ENCODE results near the gene MCCD1.
"Not testable (repeated sequence)": the region's sequence is repeated elsewhere in the genome, so short reads cannot be mapped to it uniquely, and the experiment has no call there.

Gene MCCD1

GRCh38 chr6:31543639-31544038 lies 14.9 kb downstream of the MCCD1 start:
- Histone ChIP-seq H3K27ac (ENCODE audit: low read length) (no peak overlapping the region), H3K9me3 (ENCODE audit: control insufficient read depth, insufficient read depth, low read length) (no peaks in the 10 kb centered on the region), H3K4me1 (ENCODE audit: control insufficient read depth, insufficient read depth, low read length) (peaks cover 1% of the 10 kb centered on the region), H3K36me3 (ENCODE audit: control insufficient read depth, insufficient read depth, low read length) (peaks cover 16% of the 10 kb centered on the region; the same call in 1 of the 2 replicates), H3K4me3 (ENCODE audit: low read length) (no peak overlapping the region), H3K27me3 (ENCODE audit: control insufficient read depth, insufficient read depth, low read length) (no peaks in the 10 kb centered on the region)
- no CpG with 5 or more reads among the region's 6 CpGs for WGBS (ENCODE audit: insufficient coverage, insufficient read length)
- no peak for DNase-seq (ENCODE audit: low read depth, low spot score)

DNA sequence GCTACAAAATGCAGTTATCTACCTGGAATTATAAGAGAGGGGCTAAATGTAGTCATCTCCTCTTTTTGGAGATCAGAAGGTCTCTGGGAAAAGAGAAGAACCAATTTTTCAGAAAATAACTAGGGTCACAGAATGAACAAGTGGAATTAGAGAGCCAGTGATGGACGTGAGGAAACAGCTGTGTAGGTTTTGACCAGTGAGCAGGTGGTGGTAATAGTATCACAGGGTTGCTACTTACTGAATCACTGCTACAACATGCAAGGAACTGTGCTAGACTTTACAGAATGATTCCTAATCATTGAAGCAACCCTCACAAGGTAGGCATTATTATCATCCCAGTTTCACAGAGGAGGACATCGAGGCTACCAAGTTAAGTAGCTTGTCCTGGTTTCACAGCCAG lies 15.9 kb downstream of the MCCD1 start:
- WGBS (ENCODE audit: insufficient coverage, insufficient read length): no CpG with 5 or more reads among the region's 2 CpGs
- peaks cover 1% of the 10 kb centered on the region; the same call in 1 of the 2 replicates for H3K4me1 ChIP-seq (ENCODE audit: control insufficient read depth, insufficient read depth, low read length)
- no peaks in the 10 kb centered on the region for H3K27me3 ChIP-seq (ENCODE audit: control insufficient read depth, insufficient read depth, low read length)
- DNase-seq (ENCODE audit: low read depth, low spot score): no peak
- no peaks in the 10 kb centered on the region for H3K9me3 ChIP-seq (ENCODE audit: control insufficient read depth, insufficient read depth, low read length)
- H3K36me3 ChIP-seq (ENCODE audit: control insufficient read depth, insufficient read depth, low read length): peaks cover 7% of the 10 kb centered on the region; the same call in 1 of the 2 replicates
- no peak overlapping the region for H3K4me3 ChIP-seq (ENCODE audit: low read length)
- no peak overlapping the region for H3K27ac ChIP-seq (ENCODE audit: low read length)

GRCh38 chr6:31545291-31545690 lies 16.5 kb downstream of the MCCD1 start:
- DNase-seq (ENCODE audit: low read depth, low spot score): no peak
- Histone ChIP-seq H3K9me3 (ENCODE audit: control insufficient read depth, insufficient read depth, low read length) (no peaks in the 10 kb centered on the region), H3K4me1 (ENCODE audit: control insufficient read depth, insufficient read depth, low read length) (peaks cover 1% of the 10 kb centered on the region; the same call in 1 of the 2 replicates), H3K4me3 (ENCODE audit: low read length) (no peak overlapping the region), H3K36me3 (ENCODE audit: control insufficient read depth, insufficient read depth, low read length) (peaks cover 1% of the 10 kb centered on the region; the same call in 1 of the 2 replicates), H3K27me3 (ENCODE audit: control insufficient read depth, insufficient read depth, low read length) (no peaks in the 10 kb centered on the region), H3K27ac (ENCODE audit: low read length) (no peak overlapping the region)
- WGBS (ENCODE audit: insufficient coverage, insufficient read length): no CpG with 5 or more reads among the region's 7 CpGs

GRCh38 chr6:31546339-31546957 lies 17.7 kb downstream of the MCCD1 start, which contains the start of gene ATP6V1G2:
TSS of gene ATP6V1G2 (minus strand) at chr6:31546608. CDS start at chr6:31546559, 49 bp downstream.
- no CpG with 5 or more reads among the region's 11 CpGs for WGBS (ENCODE audit: insufficient coverage, insufficient read length)
- no peaks in the 10 kb centered on the region for H3K36me3 ChIP-seq (ENCODE audit: control insufficient read depth, insufficient read depth, low read length)
- H3K4me1 ChIP-seq (ENCODE audit: control insufficient read depth, insufficient read depth, low read length): peaks cover 1% of the 10 kb centered on the region; the same call in 1 of the 2 replicates
- DNase-seq (ENCODE audit: low read depth, low spot score): peak; percentile 92
- no peaks in the 10 kb centered on the region for H3K27me3 ChIP-seq (ENCODE audit: control insufficient read depth, insufficient read depth, low read length)
- H3K4me3 ChIP-seq (ENCODE audit: low read length): peak within 1 kb of the TSS; percentile 34; the same call in 1 of the 2 replicates
- H3K9me3 ChIP-seq (ENCODE audit: control insufficient read depth, insufficient read depth, low read length): no peaks in the 10 kb centered on the region
- no peak within 1 kb of the TSS for H3K27ac ChIP-seq (ENCODE audit: low read length)

DNA sequence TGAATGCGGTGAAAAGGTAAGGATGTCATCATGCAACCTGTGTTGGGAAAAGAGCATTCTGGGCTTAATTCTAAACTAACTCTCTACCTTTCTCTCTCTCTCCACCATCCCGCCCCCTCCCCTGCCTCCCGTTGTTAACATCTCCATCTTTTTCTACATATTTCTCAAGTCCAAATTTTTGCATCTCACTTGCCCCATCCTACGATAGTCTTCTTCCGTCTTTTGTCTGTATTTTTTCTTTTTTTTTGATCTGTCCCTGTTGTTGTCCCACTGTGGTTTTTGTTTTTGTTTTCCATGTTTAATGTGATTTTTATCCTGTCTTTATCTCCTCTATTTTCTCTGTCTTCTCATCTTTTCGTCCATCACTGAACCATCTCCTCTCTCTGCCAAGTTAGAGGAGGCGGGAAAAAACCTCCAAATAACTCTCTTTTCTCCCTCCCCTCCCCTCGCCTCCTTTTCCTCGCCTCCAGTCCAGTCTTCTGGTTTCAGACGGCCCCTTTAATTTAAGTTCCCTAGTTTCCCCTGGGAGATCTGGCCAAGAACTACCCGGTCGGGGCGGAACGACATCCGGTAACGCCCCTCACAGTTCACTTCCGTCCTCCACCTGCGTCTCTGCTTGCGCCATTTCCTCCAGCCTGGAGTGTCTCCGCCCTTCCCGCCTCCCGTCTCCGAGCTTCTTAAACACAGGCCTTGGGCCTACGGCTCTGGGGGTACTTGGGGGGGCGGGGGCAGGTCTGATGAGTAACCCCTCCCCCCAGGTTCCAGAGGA lies 18.4 kb downstream of the MCCD1 start, which contains the start of gene NFKBIL1:
TSS of gene NFKBIL1 (plus strand) at position 651 of the 769 bp plus-strand sequence. CDS start at position 738, 87 bp downstream.
- WGBS (ENCODE audit: insufficient coverage, insufficient read length): no CpG with 5 or more reads among the region's 25 CpGs
- H3K36me3 ChIP-seq (ENCODE audit: control insufficient read depth, insufficient read depth, low read length): no peaks in the 10 kb centered on the region
- H3K4me3 ChIP-seq (ENCODE audit: low read length): peak within 1 kb of the TSS; percentile 34; the same call in 1 of the 2 replicates
- peaks cover 1% of the 10 kb centered on the region; the same call in 1 of the 2 replicates for H3K4me1 ChIP-seq (ENCODE audit: control insufficient read depth, insufficient read depth, low read length)
- H3K9me3 ChIP-seq (ENCODE audit: control insufficient read depth, insufficient read depth, low read length): no peaks in the 10 kb centered on the region
- DNase-seq (ENCODE audit: low read depth, low spot score): peak; percentile 99
- no peak within 1 kb of the TSS for H3K27ac ChIP-seq (ENCODE audit: low read length)
- H3K27me3 ChIP-seq (ENCODE audit: control insufficient read depth, insufficient read depth, low read length): no peaks in the 10 kb centered on the region

GRCh38 chr6:31547727-31548543 lies 19.2 kb downstream of the MCCD1 start:
- no peak for DNase-seq (ENCODE audit: low read depth, low spot score)
- 100% methylated on average over 1 of the region's 24 CpGs for WGBS (ENCODE audit: insufficient coverage, insufficient read length)
- no peaks in the 10 kb centered on the region for H3K36me3 ChIP-seq (ENCODE audit: control insufficient read depth, insufficient read depth, low read length)
- H3K27me3 ChIP-seq (ENCODE audit: control insufficient read depth, insufficient read depth, low read length): no peaks in the 10 kb centered on the region
- H3K4me3 ChIP-seq (ENCODE audit: low read length): peak overlapping the region; percentile 10; the same call in 1 of the 2 replicates
- no peaks in the 10 kb centered on the region for H3K9me3 ChIP-seq (ENCODE audit: control insufficient read depth, insufficient read depth, low read length)
- H3K4me1 ChIP-seq (ENCODE audit: control insufficient read depth, insufficient read depth, low read length): peaks cover 1% of the 10 kb centered on the region; the same call in 1 of the 2 replicates
- no peak overlapping the region for H3K27ac ChIP-seq (ENCODE audit: low read length)

- WGBS (ENCODE audit: insufficient coverage, insufficient read length): no CpG with 5 or more reads among the region's 2 CpGs
- no peak overlapping the region for H3K27ac ChIP-seq (ENCODE audit: low read length)
- no peak overlapping the region for H3K4me3 ChIP-seq (ENCODE audit: low read length)
- no peak for DNase-seq (ENCODE audit: low read depth, low spot score)
- H3K9me3 ChIP-seq (ENCODE audit: control insufficient read depth, insufficient read depth, low read length): no peaks in the 10 kb centered on the region
- no peaks in the 10 kb centered on the region for H3K27me3 ChIP-seq (ENCODE audit: control insufficient read depth, insufficient read depth, low read length)
- H3K36me3 ChIP-seq (ENCODE audit: control insufficient read depth, insufficient read depth, low read length): no peaks in the 10 kb centered on the region
- peaks cover 1% of the 10 kb centered on the region; the same call in 1 of the 2 replicates for H3K4me1 ChIP-seq (ENCODE audit: control insufficient read depth, insufficient read depth, low read length)
Observed at GRCh38 chr6:31548544-31548873, 19.7 kb downstream of the MCCD1 start.

DNA sequence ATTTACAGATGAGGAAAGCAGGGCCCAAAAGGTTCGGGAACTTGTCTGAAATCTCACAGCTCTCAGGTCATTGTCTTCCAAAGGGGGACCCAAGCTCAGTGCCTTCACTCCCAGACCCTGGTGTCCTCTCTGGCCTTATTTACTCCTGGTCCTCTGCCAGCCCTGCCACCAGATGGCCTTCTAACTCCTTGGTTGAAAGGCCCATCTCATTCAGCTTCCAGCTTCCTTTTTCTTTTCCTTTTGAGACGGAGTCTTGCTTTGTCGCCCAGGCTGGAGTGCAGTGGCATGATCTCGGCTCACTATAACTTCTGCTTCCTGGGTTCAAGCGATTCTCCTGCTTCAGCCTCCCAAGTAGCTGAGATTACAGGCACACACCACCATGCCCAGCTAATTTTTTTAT lies 22.6 kb downstream of the MCCD1 start:
- H3K4me1 ChIP-seq (ENCODE audit: control insufficient read depth, insufficient read depth, low read length); H3K36me3 ChIP-seq (ENCODE audit: control insufficient read depth, insufficient read depth, low read length); H3K27me3 ChIP-seq (ENCODE audit: control insufficient read depth, insufficient read depth, low read length); H3K27ac ChIP-seq (ENCODE audit: low read length); DNase-seq (ENCODE audit: low read depth, low spot score); H3K9me3 ChIP-seq (ENCODE audit: control insufficient read depth, insufficient read depth, low read length); H3K4me3 ChIP-seq (ENCODE audit: low read length): not testable (repeated sequence)
- WGBS (ENCODE audit: insufficient coverage, insufficient read length): no CpG with 5 or more reads among the region's 5 CpGs

- H3K27ac ChIP-seq (ENCODE audit: low read length): no peak overlapping the region
- no peaks in the 10 kb centered on the region for H3K27me3 ChIP-seq (ENCODE audit: control insufficient read depth, insufficient read depth, low read length)
Observed at GRCh38 chr6:31556307-31556706, 27.5 kb downstream of the MCCD1 start.

More at GRCh38 chr6:31556307-31556706, 27.5 kb downstream of the MCCD1 start:
- DNase-seq (ENCODE audit: low read depth, low spot score): no peak
- Histone ChIP-seq H3K9me3 (ENCODE audit: control insufficient read depth, insufficient read depth, low read length) (no peaks in the 10 kb centered on the region), H3K36me3 (ENCODE audit: control insufficient read depth, insufficient read depth, low read length) (peaks cover 2% of the 10 kb centered on the region; the same call in 1 of the 2 replicates), H3K4me3 (ENCODE audit: low read length) (no peak overlapping the region), H3K4me1 (ENCODE audit: control insufficient read depth, insufficient read depth, low read length) (no peaks in the 10 kb centered on the region)
- no CpG with 5 or more reads among the region's 3 CpGs for WGBS (ENCODE audit: insufficient coverage, insufficient read length)
